HCT116 (cell line): ENCODE data around the gene ATRAID. TPM values are rescaled to one million over a fixed set of nuclear protein-coding genes. Genes with fewer than 3 reads are reported as not detected.

Experiments used
- ATAC-seq: fragments of 200-7000 bp; cut with Tn5 transposase; 2 replicates; pipeline ENCODE4 v1.9.1; 2020; ENCODE audit warnings: mild to moderate bottlenecking, moderate library complexity
- BruUV-seq: library from RNA; stranded (reverse); fragments of 400-500 nt; replicated peaks from 2 replicates; lab custom pipeline; 2021; lab: Mats Ljungman, UMichigan
- CTCF ChIA-PET: fragments of 300-600 bp; sonication (Branson Sonifier 250); formaldehyde crosslinking; loops from one replicate; lab custom pipeline; 2021; ENCODE audit warnings: antibody characterized with exemption; lab: Charles Lee
- POLR2A ChIA-PET: fragments of 300-600, 350-600 bp; sonication (Branson Sonifier 250); formaldehyde crosslinking; loops from one replicate; lab custom pipeline; 2021; ENCODE audit warnings: antibody characterized with exemption; lab: Charles Lee
- RAD21 ChIA-PET, 2 experiments: fragments of 300-600 bp; sonication (Branson Sonifier 250); formaldehyde crosslinking; loops; one replicate each; lab custom pipeline; 2023; ENCODE audit warnings: low total read pairs in 2 of 2; ENCODE audit not compliant: uncharacterized antibody in 2 of 2, unreplicated experiment in 2 of 2, low non-redundant PET in 1 of 2; lab: Charles Lee
- DNase-seq: peaks from one replicate; pipeline ENCODE4 v3.0.0-alpha.2; 2010; ENCODE audit warnings: low read depth, low spot score
- H2AFZ ChIP-seq: fragments of 200-600 bp; shearing (Covaris generic), sonication (generic); 2 replicates; pipeline ENCODE4 v1.6.1; 2017; ENCODE audit warnings: low read depth, mixed run types, mixed read lengths, antibody characterized with exemption, low read length; ENCODE audit not compliant: poor library complexity, severe bottlenecking
- H3K27ac ChIP-seq: 2 replicates; pipeline ENCODE4 v1.5.1; 2012; ENCODE audit warnings: low read depth, low read length
- H3K27me3 ChIP-seq: fragments of 200-600 bp; sonication (generic); 2 replicates; pipeline ENCODE4 v1.6.1; 2016; ENCODE audit warnings: mixed run types, low read length, mixed read lengths; ENCODE audit not compliant: insufficient read depth
- H3K36me3 ChIP-seq, 2 experiments: fragments of 200-500 bp in 1 of 2; fragments of 200-600 bp in 1 of 2; sonication (Bioruptor generic) in 1 of 2; sonication (generic) in 1 of 2; 2 replicates each; pipeline versions ENCODE4 v1.5.1 to v1.6.1; 2014 to 2016; ENCODE audit warnings: low read length in 2 of 2, inconsistent platforms in 1 of 2, mixed read lengths in 1 of 2, mixed run types in 1 of 2; ENCODE audit not compliant: insufficient read depth in 2 of 2, control insufficient read depth in 1 of 2
- H3K4me1 ChIP-seq, 2 experiments: fragments of 200-600 bp in 1 of 2; sonication (generic) in 1 of 2; 2 replicates each; pipeline versions ENCODE4 v1.5.1 to v1.6.1; 2012 to 2017; ENCODE audit warnings: low read length in 2 of 2, inconsistent platforms in 1 of 2, mild to moderate bottlenecking in 1 of 2, mixed read lengths in 1 of 2, mixed run types in 1 of 2, moderate library complexity in 1 of 2; ENCODE audit not compliant: insufficient read depth in 2 of 2, control insufficient read depth in 1 of 2
- H3K4me2 ChIP-seq: fragments of 200-600 bp; sonication (generic); 2 replicates; pipeline ENCODE4 v1.6.1; 2017; ENCODE audit warnings: mixed run types, low read length, mixed read lengths
- H3K4me3 ChIP-seq, 2 experiments: fragments of 200-600 bp in 1 of 2; sonication (generic) in 1 of 2; replicated peaks in 1 of 2; 2 replicates each; pipeline ENCODE4 v1.5.1; 2011 to 2016; ENCODE audit warnings: low read length in 2 of 2, control low read depth in 1 of 2, low read depth in 1 of 2, mild to moderate bottlenecking in 1 of 2, mixed read lengths in 1 of 2, mixed run types in 1 of 2
- H3K79me2 ChIP-seq: fragments of 200-600 bp; sonication (generic); 2 replicates; pipeline ENCODE4 v1.6.1; 2017; ENCODE audit warnings: mild to moderate bottlenecking, mixed run types, low read length, moderate library complexity, mixed read lengths; ENCODE audit not compliant: insufficient read depth
- H3K9ac ChIP-seq: fragments of 200-600 bp; sonication (generic); 2 replicates; pipeline ENCODE4 v1.6.1; 2016; ENCODE audit warnings: low read length, mixed read lengths
- H3K9me2 ChIP-seq: fragments of 200-600 bp; sonication (generic), shearing (Covaris generic); 2 replicates; pipeline ENCODE4 v1.6.1; 2017; ENCODE audit warnings: mixed run types, mild to moderate bottlenecking, moderate library complexity; ENCODE audit not compliant: insufficient read depth
- H3K9me3 ChIP-seq, 2 experiments: fragments of 200-500 bp in 1 of 2; fragments of 200-600 bp in 1 of 2; sonication (Bioruptor generic) in 1 of 2; sonication (generic) in 1 of 2; 2 replicates each; pipeline ENCODE4 v1.6.1; 2014 to 2017; ENCODE audit warnings: low read length in 2 of 2, mixed read lengths in 2 of 2, inconsistent platforms in 1 of 2, low read depth in 1 of 2, mild to moderate bottlenecking in 1 of 2, mixed run types in 1 of 2, moderate library complexity in 1 of 2; ENCODE audit not compliant: control insufficient read depth in 1 of 2, insufficient read depth in 1 of 2
- H4K20me1 ChIP-seq: fragments of 200-600 bp; sonication (generic), shearing (Covaris generic); 2 replicates; pipeline ENCODE4 v1.6.1; 2017; ENCODE audit warnings: mixed run types, mild to moderate bottlenecking, moderate library complexity; ENCODE audit not compliant: insufficient read depth
- CBX3 ChIP-seq: IDR thresholded peaks from 2 replicates; pipeline ENCODE4 v1.6.1; 2012; ENCODE audit warnings: low read depth
- CTCF ChIP-seq, 3 experiments: fragments of 200-600 bp in 1 of 3; sonication (generic) in 1 of 3; IDR thresholded peaks in 2 of 3; conservative IDR thresholded peaks in 1 of 3; 2 replicates each; pipeline ENCODE4 v1.5.1; 2012 to 2017; ENCODE audit warnings: low read depth in 2 of 3, low read length in 2 of 3, antibody characterized with exemption in 1 of 3, borderline replicate concordance in 1 of 3, control low read depth in 1 of 3, mild to moderate bottlenecking in 1 of 3, mixed read lengths in 1 of 3, mixed run types in 1 of 3, moderate library complexity in 1 of 3; ENCODE audit not compliant: insufficient read depth in 1 of 3
- EGR1 ChIP-seq: IDR thresholded peaks from 2 replicates; pipeline ENCODE4 v1.6.1; 2012; ENCODE audit warnings: low read depth
- ELF1 ChIP-seq: IDR thresholded peaks from 2 replicates; pipeline ENCODE4 v1.6.1; 2012; ENCODE audit warnings: low read depth, borderline replicate concordance
- EZH2 ChIP-seq: fragments of 200-600 bp; sonication (generic); IDR thresholded peaks from 2 replicates; pipeline ENCODE4 v1.6.1; 2017; ENCODE audit warnings: antibody characterized with exemption, mixed run types
- EZH2phosphoT487 ChIP-seq: fragments of 200-600 bp; IDR thresholded peaks from 2 replicates; pipeline ENCODE4 v1.6.1; 2018; ENCODE audit warnings: antibody characterized with exemption, borderline replicate concordance
- JUND ChIP-seq: IDR thresholded peaks from 2 replicates; pipeline ENCODE4 v1.6.1; 2012
- MAX ChIP-seq: IDR thresholded peaks from 2 replicates; pipeline ENCODE4 v1.6.1; 2012
- POLR2AphosphoS5 ChIP-seq: IDR thresholded peaks from 2 replicates; pipeline ENCODE4 v1.6.1; 2011; ENCODE audit warnings: mild to moderate bottlenecking, low read depth, low read length, moderate library complexity
- RAD21 ChIP-seq: IDR thresholded peaks from 2 replicates; pipeline ENCODE4 v1.6.1; 2012; ENCODE audit warnings: low read depth, mild to moderate bottlenecking
- REST ChIP-seq: IDR thresholded peaks from 2 replicates; pipeline ENCODE4 v1.6.1; 2012; ENCODE audit warnings: low read depth
- SIN3A ChIP-seq: IDR thresholded peaks from 2 replicates; pipeline ENCODE4 v1.6.1; 2012; ENCODE audit warnings: low read depth
- SP1 ChIP-seq: IDR thresholded peaks from 2 replicates; pipeline ENCODE4 v1.6.1; 2012; ENCODE audit warnings: low read depth
- SRF ChIP-seq: IDR thresholded peaks from 2 replicates; pipeline ENCODE4 v1.6.1; 2012; ENCODE audit warnings: low read depth
- TCF7L2 ChIP-seq: IDR thresholded peaks from 2 replicates; pipeline ENCODE4 v1.7.0; 2011; ENCODE audit warnings: borderline replicate concordance, inconsistent platforms; ENCODE audit not compliant: insufficient read depth, insufficient read length; ENCODE audit errors: extremely low read depth
- YY1 ChIP-seq: IDR thresholded peaks from 2 replicates; pipeline ENCODE4 v1.6.1; 2011; ENCODE audit warnings: low read length, low read depth, moderate library complexity, mild to moderate bottlenecking; ENCODE audit not compliant: insufficient replicate concordance; ENCODE audit errors: extremely low read depth
- ZBTB33 ChIP-seq: IDR thresholded peaks from 2 replicates; pipeline ENCODE4 v1.6.1; 2011; ENCODE audit warnings: mild to moderate bottlenecking, low read length, moderate library complexity; ENCODE audit not compliant: insufficient replicate concordance; ENCODE audit errors: extremely low read depth
- ZNF274 ChIP-seq: fragments of 200-500 bp; sonication (Bioruptor generic); IDR thresholded peaks from 2 replicates; pipeline ENCODE4 v1.6.1; 2014; ENCODE audit warnings: mild to moderate bottlenecking, low read depth, low read length, inconsistent platforms
- intact Hi-C: fragments of 100-400 bp; cut with micrococcal nuclease; formaldehyde crosslinking; loops from 2 replicates; pipeline ENCODE4 v1.10.0; 2022
- total RNA-seq: library from RNA; stranded (reverse); gene quantifications from one replicate; pipeline ENCODE4 v1.2.1, GENCODE V29; 2021; ENCODE audit not compliant: unreplicated experiment

Gene ATRAID
- total RNA-seq, 1 experiment from 2014 or later: 93.6 TPM

GRCh38 chr2:27208486-27209050 lies 3.3 kb upstream of the ATRAID start:
- ChIA-PET POLR2A (no interaction called here), CTCF (no interaction called here), RAD21 (no interaction called here)
- Histone ChIP-seq H2AFZ (no peak overlapping the region), H3K4me2 (no peak overlapping the region), H3K36me3 (peaks cover 23 to 44% of the 10 kb centered on the region in 2 experiments; a peak in 2 of 4 replicates), H3K9ac (no peak overlapping the region), H3K27me3 (no peaks in the 10 kb centered on the region), H3K9me2 (no peaks in the 10 kb centered on the region), H3K79me2 (peaks cover 30% of the 10 kb centered on the region), H3K4me1 (peaks cover 3 to 10% of the 10 kb centered on the region in 2 experiments; a peak in 3 of 4 replicates), H3K27ac (no peak overlapping the region), H4K20me1 (no peaks in the 10 kb centered on the region), H3K4me3 (no peak overlapping the region), H3K9me3 (no peaks in the 10 kb centered on the region)
- DNase-seq (no peak), ATAC-seq (no peak)
- intact Hi-C loops: no loop called here
- no peak for TF ChIP-seq CTCF (IDR thresholded peaks at IDR 0.05 in 2 of 3, conservative IDR thresholded peaks at IDR 0.05 in 1 of 3; ENCODE audit: borderline replicate concordance in 1 of 3, insufficient read depth in 1 of 3, low read depth in 2 of 3, low read length in 2 of 3)
- TF ChIP-seq JUND: no peak
- no peak for TF ChIP-seq EZH2phosphoT487
- TF ChIP-seq YY1: no peak
- TF ChIP-seq MAX: no peak
- TF ChIP-seq EZH2: no peak
- TF ChIP-seq SIN3A: no peak
- no peak for TF ChIP-seq EGR1
- TF ChIP-seq ELF1: no peak
- TF ChIP-seq REST: no peak
- no peak for TF ChIP-seq SRF
- no peak for TF ChIP-seq TCF7L2
- no peak for TF ChIP-seq RAD21
- no peak for TF ChIP-seq POLR2AphosphoS5
- TF ChIP-seq SP1: no peak
- no peak for TF ChIP-seq CBX3
- no peak for TF ChIP-seq ZNF274
- no peak for TF ChIP-seq ZBTB33
- no TSS peak for BruUV-seq
